Fibroblast of lung (primary cell): Measurements from ENCODE around the gene SLC2A1. TPM values are rescaled to one million over a fixed set of nuclear protein-coding genes. Genes with fewer than 3 reads are reported as not detected.

Source experiments
- DNase-seq, 2 donors: peaks; one replicate each; pipeline versions ENCODE4 v3.0.0 to v3.0.0-alpha.2; 2010; ENCODE audit warnings: low read depth in 2 of 2
- H2AFZ ChIP-seq: 2 replicates; pipeline ENCODE4 v1.5.1; 2012; ENCODE audit warnings: low read length, control low read depth, inconsistent platforms
- H3K27ac ChIP-seq: 2 replicates; pipeline ENCODE4 v1.5.1; 2011; ENCODE audit warnings: low read length, control low read depth; ENCODE audit not compliant: insufficient read depth
- H3K27me3 ChIP-seq: 2 replicates; pipeline ENCODE4 v1.5.1; 2011; ENCODE audit warnings: mild to moderate bottlenecking, low read length; ENCODE audit not compliant: control insufficient read depth, insufficient read depth
- H3K36me3 ChIP-seq: 2 replicates; pipeline ENCODE4 v1.5.1; 2011; ENCODE audit warnings: low read length; ENCODE audit not compliant: control insufficient read depth, insufficient read depth
- H3K4me1 ChIP-seq: 2 replicates; pipeline ENCODE4 v1.5.1; 2011; ENCODE audit warnings: low read length; ENCODE audit not compliant: control insufficient read depth, insufficient read depth; ENCODE audit errors: extremely low read depth
- H3K4me2 ChIP-seq: 2 replicates; pipeline ENCODE4 v1.5.1; 2011; ENCODE audit warnings: low read length, control low read depth; ENCODE audit not compliant: insufficient read depth; ENCODE audit errors: extremely low read depth
- H3K4me3 ChIP-seq, 4 experiments: fragments of 200-600 bp in 1 of 4; sonication (generic) in 1 of 4; replicated peaks in 1 of 4; 2 replicates each; pipeline ENCODE4 v1.5.1; 2011 to 2016; ENCODE audit warnings: low read length in 4 of 4, low read depth in 3 of 4, mild to moderate bottlenecking in 3 of 4, control low read depth in 2 of 4, inconsistent platforms in 1 of 4, mixed read lengths in 1 of 4; ENCODE audit not compliant: insufficient read depth in 1 of 4; ENCODE audit errors: control extremely low read depth in 1 of 4
- H3K79me2 ChIP-seq: 2 replicates; pipeline ENCODE4 v1.5.1; 2012; ENCODE audit warnings: mild to moderate bottlenecking, low read length, inconsistent platforms; ENCODE audit not compliant: control insufficient read depth, insufficient read depth
- H3K9ac ChIP-seq: 2 replicates; pipeline ENCODE4 v1.5.1; 2011; ENCODE audit warnings: mild to moderate bottlenecking, low read length, control low read depth; ENCODE audit not compliant: insufficient read depth
- H3K9me3 ChIP-seq: 2 replicates; pipeline ENCODE4 v1.5.1; 2012; ENCODE audit warnings: low read depth, low read length; ENCODE audit not compliant: control insufficient read depth, insufficient read depth
- H4K20me1 ChIP-seq: 2 replicates; pipeline ENCODE4 v1.5.1; 2011; ENCODE audit warnings: low read length; ENCODE audit not compliant: control insufficient read depth, insufficient read depth; ENCODE audit errors: extremely low read depth
- CTCF ChIP-seq, 2 donors: IDR thresholded peaks in 1 of 2; conservative IDR thresholded peaks in 1 of 2; 1 replicate in 1 of 2; 2 replicates in 1 of 2; pipeline ENCODE4 v1.5.1; 2011 to 2012; ENCODE audit warnings: low read length in 2 of 2, control low read depth in 1 of 2, inconsistent platforms in 1 of 2, low read depth in 1 of 2, mild to moderate bottlenecking in 1 of 2
- EZH2 ChIP-seq: IDR thresholded peaks from 2 replicates; pipeline ENCODE4 v1.5.1; 2012; ENCODE audit warnings: low read length, control low read depth, mild to moderate bottlenecking; ENCODE audit errors: missing control alignments
- polyA minus RNA-seq: library from RNA; depleted of rRNA, polyadenylated mRNA; stranded (reverse); fragments of >200 nt; gene quantifications from 2 replicates; pipeline ENCODE4 v1.2.3, GENCODE V29; 2011; ENCODE audit warnings: low replicate concordance
- polyA plus RNA-seq, 2 donors: library from polyadenylated mRNA; depleted of rRNA in 1 of 2; stranded (reverse) in 1 of 2; unstranded in 1 of 2; fragments of >200 nt; gene quantifications; 2 replicates each; pipeline ENCODE4 v1.2.1, GENCODE V29; 2011 to 2012; ENCODE audit warnings: missing spikeins in 1 of 2
- total RNA-seq: library from RNA; depleted of rRNA; stranded (reverse); fragments of >200 nt; gene quantifications from 2 replicates; pipeline ENCODE4 v1.2.1, GENCODE V29; 2014

Gene SLC2A1
- total RNA-seq (17.2 and 56.5 TPM in 2 replicates), polyA plus RNA-seq (29.5 and 29.9 TPM in 2 replicates), polyA minus RNA-seq (66.6 and 84.1 TPM in 2 replicates)
- 46.1 and 46.9 TPM in 2 replicates for polyA plus RNA-seq (2012)

GRCh38 chr1:42958488-42959319 lies at the start of gene SLC2A1:
TSS of gene SLC2A1 (minus strand) at chr1:42958868. CDS start at chr1:42958651, 217 bp downstream.
- Histone ChIP-seq H3K4me2 (peak within 1 kb of the TSS; percentile 90), H4K20me1 (no peaks in the 10 kb centered on the region), H3K9ac (peak within 1 kb of the TSS; percentile 87), H3K4me3 (peak within 1 kb of the TSS; percentile 77 to 85 (median 80)), H3K27ac (peak within 1 kb of the TSS; percentile 80), H2AFZ (peak within 1 kb of the TSS; percentile 66), H3K4me1 (peaks cover 16% of the 10 kb centered on the region), H3K36me3 (no peaks in the 10 kb centered on the region), H3K79me2 (peaks cover 44% of the 10 kb centered on the region), H3K27me3 (no peaks in the 10 kb centered on the region), H3K9me3 (no peaks in the 10 kb centered on the region)
- TF ChIP-seq CTCF (conservative IDR thresholded peaks at IDR 0.05 in 1 of 2, IDR thresholded peaks at IDR 0.05 in 1 of 2; ENCODE audit: low read depth in 1 of 2, low read length in 2 of 2) (no peak), EZH2 (no peak)
- DNase-seq = peak; percentile 92 to 94

GRCh38 chr1:43007377-43008114 lies 48.9 kb upstream of the SLC2A1 start:
- TF ChIP-seq EZH2 (no peak), CTCF (conservative IDR thresholded peaks at IDR 0.05 in 1 of 2, IDR thresholded peaks at IDR 0.05 in 1 of 2; ENCODE audit: low read depth in 1 of 2, low read length in 2 of 2) (no peak)
- H3K27me3 ChIP-seq = peaks cover 8% of the 10 kb centered on the region
- H4K20me1 ChIP-seq = no peaks in the 10 kb centered on the region
- no peak overlapping the region for H3K27ac ChIP-seq
- no peak overlapping the region for H2AFZ ChIP-seq
- no peaks in the 10 kb centered on the region for H3K79me2 ChIP-seq
- H3K4me2 ChIP-seq = no peak overlapping the region
- H3K4me1 ChIP-seq = no peaks in the 10 kb centered on the region
- H3K36me3 ChIP-seq = no peaks in the 10 kb centered on the region
- H3K9ac ChIP-seq = no peak overlapping the region
- no peak for DNase-seq
- no peaks in the 10 kb centered on the region for H3K9me3 ChIP-seq
- no peak overlapping the region for H3K4me3 ChIP-seq
